GM21447 (cell line): ENCODE results near the gene NAA10.
"Not testable (repeated sequence)": the region's sequence is repeated elsewhere in the genome, so short reads cannot be mapped to it uniquely, and the experiment has no call there.

Source experiments
- ATAC-seq: cut with Tn5 transposase; IDR thresholded peaks from one replicate; pipeline ENCODE4 v1.9.1; 2021; ENCODE audit not compliant: unreplicated experiment

NAA10 gene

DNA sequence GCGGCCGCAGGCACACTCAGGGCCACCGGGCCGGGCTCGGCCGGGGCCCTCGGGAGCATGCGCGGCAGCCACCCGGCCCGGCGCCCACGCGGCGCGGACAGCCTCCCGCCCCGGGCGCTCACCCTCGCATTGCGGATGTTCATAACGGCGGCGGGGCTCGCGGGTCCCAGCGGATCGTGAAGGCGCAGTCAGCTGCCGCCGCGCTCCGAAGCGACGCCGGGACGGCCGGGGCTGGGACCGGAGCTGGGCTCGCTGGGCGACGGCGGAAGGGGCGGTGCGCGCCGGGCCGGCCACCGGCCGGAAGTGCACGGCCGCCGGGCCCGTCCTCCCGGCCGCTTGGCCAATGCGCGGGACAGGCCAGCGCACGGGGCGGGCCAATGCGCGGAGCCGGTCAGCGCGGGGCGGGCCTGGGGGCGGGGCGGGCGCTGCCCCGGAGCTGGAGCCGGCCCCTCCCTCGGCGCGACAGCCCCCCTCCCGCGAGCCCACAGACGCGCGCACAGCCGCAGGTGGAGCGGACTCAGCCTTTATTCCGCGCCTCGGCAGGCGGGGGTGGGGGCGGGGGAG lies at the start of gene NAA10:
TSS of gene NAA10 (minus strand) at position 276 of the 564 bp plus-strand sequence. CDS start at position 143, 133 bp downstream.
- ATAC-seq: peak; percentile 83

- no peak for ATAC-seq
Observed at GRCh38 chrX:153983321-153983801, 48.5 kb upstream of the NAA10 start.

DNA sequence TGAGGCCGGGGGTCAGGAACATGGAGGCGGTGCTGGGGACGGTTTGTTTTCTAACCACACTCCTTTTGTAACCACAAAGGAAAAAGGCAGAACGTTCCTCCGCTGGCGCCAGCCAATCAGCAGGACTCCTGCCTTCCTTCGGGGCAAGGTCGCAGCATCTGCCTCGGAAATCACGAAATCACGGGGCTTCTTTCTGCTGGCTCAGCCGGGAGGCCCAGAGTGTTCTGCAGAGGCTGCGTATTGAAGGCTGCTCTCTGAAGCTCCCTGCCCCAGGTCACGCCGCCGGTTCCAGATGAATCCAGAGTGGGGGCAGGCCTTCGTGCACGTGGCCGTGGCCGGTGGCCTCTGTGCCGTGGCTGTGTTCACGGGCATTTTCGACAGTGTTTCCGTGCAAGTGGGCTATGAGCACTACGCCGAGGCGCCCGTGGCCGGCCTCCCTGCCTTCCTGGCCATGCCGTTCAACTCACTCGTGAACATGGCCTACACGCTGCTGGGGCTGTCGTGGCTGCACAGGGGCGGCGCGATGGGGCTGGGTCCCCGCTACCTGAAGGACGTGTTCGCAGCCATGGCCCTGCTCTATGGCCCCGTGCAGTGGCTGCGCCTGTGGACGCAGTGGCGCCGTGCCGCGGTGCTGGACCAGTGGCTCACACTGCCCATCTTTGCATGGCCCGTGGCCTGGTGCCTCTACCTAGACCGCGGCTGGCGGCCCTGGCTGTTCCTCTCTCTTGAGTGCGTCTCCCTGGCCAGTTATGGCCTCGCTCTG lies 47.1 kb upstream of the NAA10 start:
- ATAC-seq: no peak

- no peak for ATAC-seq
Observed at GRCh38 chrX:153981231-153981630, 46.4 kb upstream of the NAA10 start.

- not testable (repeated sequence) for ATAC-seq
Observed at GRCh38 chrX:153980394-153980793, 45.6 kb upstream of the NAA10 start.

DNA sequence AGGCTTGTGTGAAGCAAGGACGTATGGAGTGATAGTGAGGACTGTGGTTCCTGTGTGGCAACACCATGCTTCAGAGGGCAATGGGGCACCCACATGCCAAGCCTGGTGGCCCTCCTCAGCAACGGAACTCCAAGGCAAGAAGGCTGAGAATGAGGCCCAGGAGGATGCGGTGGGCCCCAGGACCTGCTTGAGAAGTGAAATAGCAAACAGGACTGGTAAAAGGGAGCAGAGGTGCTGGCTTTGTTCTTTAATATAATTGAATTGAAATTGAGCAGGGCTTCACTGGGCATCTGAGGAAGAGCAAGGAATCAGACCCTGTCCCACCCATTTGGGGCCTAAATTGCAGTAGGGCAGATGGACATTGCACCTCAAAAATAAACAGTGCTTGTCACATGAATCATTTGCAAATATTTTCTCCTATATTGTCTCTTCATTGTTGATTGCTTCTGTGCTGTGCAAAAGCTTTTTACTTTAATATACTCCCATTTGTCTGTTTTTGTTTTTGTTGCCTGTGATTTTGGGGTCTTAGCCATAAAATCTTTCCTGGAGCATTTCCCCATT lies 40.0 kb upstream of the NAA10 start:
- no peak for ATAC-seq

DNA sequence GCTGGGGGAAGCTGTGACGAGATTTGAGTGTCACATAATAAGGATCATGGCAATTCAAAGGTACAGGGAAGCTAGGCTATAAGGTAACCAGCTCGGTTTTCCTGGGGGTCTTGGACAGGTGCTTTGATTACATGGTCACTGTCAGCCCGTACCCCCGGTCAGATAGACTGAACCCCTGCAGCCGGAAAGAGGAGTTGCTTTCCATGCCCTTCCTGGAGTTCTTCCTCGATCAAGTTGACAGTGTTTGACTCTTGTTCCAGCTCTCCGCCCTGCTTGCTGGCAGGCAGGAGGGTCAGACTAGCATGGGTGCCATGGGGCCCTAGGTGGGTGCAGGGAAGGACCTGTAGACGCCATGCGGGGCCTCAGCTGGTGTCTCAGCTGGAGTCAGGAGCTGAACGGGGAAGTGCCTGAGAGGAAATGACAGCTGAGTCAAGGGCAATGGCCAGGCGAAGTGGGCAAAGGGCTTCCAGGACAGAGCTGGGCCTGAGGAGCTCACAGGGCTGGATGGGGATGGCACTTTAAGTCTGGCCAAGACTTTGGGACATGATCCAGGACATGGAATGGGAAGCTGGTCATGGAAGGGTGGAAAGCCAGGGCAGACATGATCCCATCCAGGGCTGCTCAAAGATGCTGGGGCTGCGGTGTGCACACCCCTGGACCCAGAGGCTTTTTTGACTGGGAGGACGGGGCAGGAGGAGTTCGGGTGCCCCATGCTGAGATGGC lies 39.3 kb upstream of the NAA10 start:
- no peak for ATAC-seq

DNA sequence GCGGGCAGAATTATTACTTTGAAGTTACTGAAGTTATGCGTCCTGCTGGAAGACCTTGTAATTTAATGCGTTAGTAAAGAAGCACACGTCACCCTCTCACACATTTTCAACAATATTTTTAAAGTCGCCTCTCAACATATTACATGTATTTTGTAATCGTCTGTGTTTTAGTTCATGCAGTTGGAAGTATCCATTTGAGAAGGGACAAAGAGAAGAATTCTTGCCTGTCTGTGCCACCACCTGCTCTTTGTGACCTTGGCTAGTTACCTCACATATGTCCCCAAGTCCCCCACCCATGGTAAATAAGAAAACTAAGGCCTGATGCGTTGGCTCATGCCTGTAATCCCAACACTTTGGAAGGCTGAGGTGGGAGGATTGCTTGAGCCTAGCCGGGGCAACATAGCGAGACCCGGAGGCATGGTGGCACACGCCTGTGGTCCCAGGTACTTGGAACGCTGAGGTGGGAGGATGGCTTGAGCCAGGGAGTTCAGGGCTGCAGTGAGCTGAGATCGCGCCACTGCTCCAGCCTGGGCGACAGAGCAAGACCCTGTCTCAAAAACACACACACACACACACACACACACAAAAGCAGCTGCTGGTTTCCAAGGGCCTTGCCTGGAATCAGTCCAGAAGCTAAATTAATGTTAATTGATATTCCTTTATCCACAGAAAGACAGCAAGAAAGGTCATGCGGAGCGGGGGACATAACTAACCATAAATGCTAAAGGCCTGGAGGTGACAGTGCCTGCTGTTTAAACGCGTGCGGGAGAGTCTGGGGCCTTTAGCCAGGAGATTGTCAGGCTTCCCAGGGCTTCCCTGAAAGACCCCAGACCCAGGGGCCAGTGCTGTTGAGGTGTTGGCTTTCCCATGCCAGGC lies 38.5 kb upstream of the NAA10 start:
- no peak for ATAC-seq

DNA sequence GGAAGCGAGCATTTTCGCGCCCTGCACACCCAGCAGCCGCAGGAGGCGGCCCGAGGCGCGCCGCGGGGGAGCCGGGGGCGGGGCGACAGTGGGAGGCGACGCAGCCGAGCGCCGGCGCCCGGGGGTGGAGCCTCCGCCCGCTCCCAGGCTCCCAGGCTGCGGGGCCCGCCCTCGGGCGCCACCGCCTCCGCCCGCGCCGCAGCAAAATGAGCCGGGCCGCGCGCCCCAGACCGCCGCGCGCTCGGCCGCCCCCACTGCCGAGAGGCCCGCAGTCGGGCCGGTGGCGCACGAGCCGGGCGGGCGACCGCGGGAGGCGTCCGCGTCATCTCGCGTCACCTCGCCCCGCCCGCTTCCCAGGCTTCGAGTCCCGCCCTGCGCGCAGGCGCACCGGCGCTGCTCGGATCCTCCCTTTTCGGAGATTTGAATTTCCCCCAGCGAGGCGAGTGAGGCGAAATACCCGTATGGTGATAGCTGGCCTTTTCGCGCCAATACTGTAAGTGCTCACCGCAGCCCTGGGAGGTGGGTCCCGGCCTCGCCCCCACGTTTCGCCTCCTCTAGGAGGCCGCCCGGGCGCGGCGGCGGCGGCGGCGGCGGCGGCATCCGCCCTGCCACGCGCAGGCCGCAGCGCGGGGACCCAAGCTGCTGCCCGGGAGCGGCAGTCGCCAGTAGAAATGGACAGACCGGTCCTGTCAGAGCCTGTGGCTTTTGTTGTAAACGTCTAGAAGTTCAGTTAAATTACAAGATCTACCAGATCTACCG lies 37.7 kb upstream of the NAA10 start, which contains the start of gene TMEM187:
TSS of gene TMEM187 (plus strand) at position 387 of the 759 bp plus-strand sequence. CDS start 9,309 bp downstream, outside the sequence.
- ATAC-seq: peak; percentile 35

DNA sequence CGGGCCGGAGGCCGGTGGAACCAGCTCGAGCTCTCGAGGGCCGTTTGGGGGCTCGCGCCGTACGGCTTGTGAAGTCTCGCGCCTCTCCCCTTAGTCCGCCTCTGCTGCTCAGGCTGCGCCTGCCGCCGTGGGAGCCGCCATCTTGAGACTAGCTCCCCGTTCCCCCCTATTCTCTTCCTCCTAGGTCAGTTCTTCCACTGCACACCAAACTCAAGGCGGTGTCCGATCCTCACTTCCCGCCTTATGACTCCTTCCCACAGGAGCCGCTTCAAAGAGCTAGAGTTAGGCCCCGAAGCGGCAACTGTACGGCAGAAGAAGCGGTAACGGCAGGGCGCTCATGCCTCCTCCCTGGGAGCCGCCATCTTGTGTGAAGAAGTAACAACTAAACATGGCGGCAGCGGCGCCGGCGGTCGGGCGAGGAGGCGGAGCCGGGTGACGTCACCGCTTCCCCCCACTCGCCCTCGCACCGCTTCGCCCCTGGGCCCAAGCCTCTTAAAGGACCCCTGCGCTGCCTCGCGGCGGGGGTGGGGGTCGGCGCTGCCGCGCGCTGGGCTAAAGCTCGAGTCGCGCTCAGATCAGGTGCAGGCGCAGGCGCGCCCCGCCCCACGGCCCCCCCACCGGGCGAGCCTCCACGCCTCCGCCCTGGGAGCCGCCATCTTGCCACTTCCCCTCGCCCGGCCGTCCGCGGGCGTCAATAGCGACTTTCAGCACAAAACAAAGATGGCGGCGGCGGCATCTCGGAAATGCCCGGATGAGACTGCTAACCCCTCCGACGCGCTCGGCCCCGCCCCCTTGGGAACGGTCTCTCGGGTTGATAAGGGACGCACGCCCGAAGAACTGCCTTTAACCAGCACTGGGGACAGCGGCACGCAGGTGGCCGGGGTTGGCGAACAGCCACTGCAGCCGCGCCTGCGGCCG lies 36.9 kb upstream of the NAA10 start, which contains the start of gene HCFC1:
TSS of gene HCFC1 (minus strand) at position 369 of the 918 bp plus-strand sequence. CDS start 978 bp downstream, outside the sequence.
- ATAC-seq: peak; percentile 37

- peak; percentile 30 for ATAC-seq
Observed at GRCh38 chrX:153971124-153971449, 36.2 kb upstream of the NAA10 start.

DNA sequence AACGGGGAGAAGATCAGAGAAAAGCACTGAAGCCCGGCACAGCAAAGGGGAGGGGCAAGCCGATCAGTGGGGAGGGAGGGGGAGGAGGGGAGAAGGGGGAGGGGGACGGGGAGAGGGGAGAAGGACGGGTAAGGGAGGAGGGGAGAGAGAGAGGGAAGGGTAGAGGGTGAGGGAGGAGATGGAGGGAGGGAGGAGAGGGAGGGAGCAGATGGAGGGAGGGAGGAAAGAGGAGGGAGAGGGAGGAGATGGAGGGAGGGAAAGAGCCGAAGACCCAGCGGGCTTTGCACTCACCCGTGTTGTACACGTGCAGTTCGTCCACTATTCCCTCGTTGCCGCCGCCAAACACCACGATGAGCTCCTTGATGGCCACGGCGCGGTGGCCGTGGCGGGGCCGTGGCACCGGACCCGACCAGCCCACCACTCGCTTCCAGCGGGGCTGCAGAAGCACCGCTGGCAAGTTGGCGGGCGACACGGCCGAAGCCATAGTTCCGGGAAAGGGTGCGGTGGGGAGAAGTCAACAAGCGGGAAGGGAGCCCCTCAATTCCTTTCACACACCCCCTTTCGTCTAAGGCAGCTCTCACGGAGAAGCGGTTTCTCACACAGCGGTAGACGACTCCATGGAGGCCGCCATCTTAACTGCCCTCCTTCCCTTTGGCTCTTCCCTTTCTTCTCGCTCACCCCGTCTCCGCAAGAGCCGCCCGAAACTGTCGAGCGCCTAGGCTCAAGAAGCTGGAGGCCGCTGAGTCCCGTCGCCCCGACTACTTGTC lies 35.7 kb upstream of the NAA10 start:
- no peak for ATAC-seq

GRCh38 chrX:153969904-153970356 lies 35.1 kb upstream of the NAA10 start:
- no peak for ATAC-seq

- ATAC-seq: no peak
Observed at GRCh38 chrX:153969125-153969903, 34.5 kb upstream of the NAA10 start.

- no peak for ATAC-seq
Observed at GRCh38 chrX:153968754-153969124, 33.9 kb upstream of the NAA10 start.

- ATAC-seq: no peak
Observed at GRCh38 chrX:153968255-153968654, 33.4 kb upstream of the NAA10 start.
